Measurements from ENCODE around the gene TMEM259. TPM values are rescaled to one million over a fixed set of nuclear protein-coding genes. Genes with fewer than 3 reads are reported as not detected.

The TMEM259 gene
- total and polyA plus RNA-seq, 2 donors (not counting 1 experiment from before 2014, with no cell fraction given): 373 to 607 TPM

GRCh38 chr19:1037621-1038064 is 16.7 kb upstream of the TMEM259 start:
- ATAC-seq (ENCODE audit: low read depth): peak; percentile 0
- WGBS (ENCODE audit: insufficient coverage): 19% methylated on average over 15 of the region's 22 CpGs
- peak overlapping the region; percentile 81 to 92 for H3K27ac ChIP-seq (ENCODE audit: low read length in 2 of 2)
- peak overlapping the region; percentile 92 for H3K4me2 ChIP-seq (replicated peaks; ENCODE audit: low read depth, low read length, poor library complexity, severe bottlenecking)
- no peak for DNase-seq
- TF ChIP-seq CTCF (IDR thresholded peaks at IDR 0.05) (no peak), EZH2 (IDR thresholded peaks at IDR 0.05; ENCODE audit: borderline replicate concordance, insufficient read depth, low read depth, low read length, poor library complexity, severe bottlenecking) (no peak)
- no peaks in the 10 kb centered on the region for H3K27me3 ChIP-seq (replicated peaks in 1 of 4; ENCODE audit: control extremely low read depth in 1 of 4, control insufficient read depth in 3 of 4, insufficient read depth in 4 of 4, low read length in 3 of 4)
- no peak overlapping the region for H2AFZ ChIP-seq (ENCODE audit: insufficient read depth, low read depth, low read length, poor library complexity, severe bottlenecking)
- no peaks in the 10 kb centered on the region for H3K27me3 Mint-ChIP-seq
- peaks cover 39 to 66% of the 10 kb centered on the region in 2 donors for H3K4me1 ChIP-seq (ENCODE audit: control insufficient read depth in 2 of 2, insufficient read depth in 2 of 2, low read length in 2 of 2)
- peak overlapping the region in 3 of 5 experiments; percentile 32 to 44 (median 33) for H3K4me3 ChIP-seq (ENCODE audit: control extremely low read depth in 1 of 5, extremely low read depth in 1 of 5, insufficient read depth in 1 of 5, low read depth in 2 of 5, low read length in 4 of 5)
- ChIA-PET CTCF (interaction anchor here (0.6 to 4.5 kb wide), 12 partner anchors 9 to 207 kb away, joined by 3 to 35 read pairs (median 4); partner anchors contain the start of genes ARHGAP45, CNN2, GPX4 and RNU6-2), POLR2A (interaction anchor here (0.5 to 6.8 kb wide), 12 partner anchors 10 to 628 kb away, joined by 3 to 91 read pairs (median 4); partner anchors contain the start of genes ARHGAP45, CNN2, RNU6-2 and TMEM259)
- peak overlapping the region; percentile 99 for H3K27ac Mint-ChIP-seq
- peaks cover 0 to 41% of the 10 kb centered on the region in 2 experiments for H3K36me3 ChIP-seq (replicated peaks in 1 of 2; ENCODE audit: control extremely low read depth in 1 of 2, control insufficient read depth in 1 of 2, extremely low read depth in 1 of 2, insufficient read depth in 2 of 2, low read length in 1 of 2)
- H4K20me1 ChIP-seq (ENCODE audit: control insufficient read depth, insufficient read depth, low read length, poor library complexity, severe bottlenecking): peaks cover 51% of the 10 kb centered on the region
- H3K9ac ChIP-seq (ENCODE audit: low read length): peak overlapping the region; percentile 5
- intact Hi-C loops (cut with micrococcal nuclease): loop anchor here (2.0 kb wide), 3 partner anchors 31 to 57 kb away; partner anchors contain the start of gene POLR2E
- no peaks in the 10 kb centered on the region for H3K9me3 Mint-ChIP-seq (ENCODE audit: insufficient read depth)
- peaks cover 51% of the 10 kb centered on the region for H3K4me1 Mint-ChIP-seq
- H3K9me3 ChIP-seq (ENCODE audit: control extremely low read depth in 1 of 3, control insufficient read depth in 2 of 3, insufficient read depth in 1 of 3, low read length in 2 of 3): no peaks in the 10 kb centered on the region
- H3K4me3 Mint-ChIP-seq: peak overlapping the region; percentile 87
- H3K79me2 ChIP-seq (ENCODE audit: control insufficient read depth, insufficient read depth, low read length): peaks cover 35% of the 10 kb centered on the region

GRCh38 chr19:1035998-1036621 is 15.2 kb upstream of the TMEM259 start:
- Histone ChIP-seq H3K4me3 (ENCODE audit: control extremely low read depth in 1 of 5, extremely low read depth in 1 of 5, insufficient read depth in 1 of 5, low read depth in 2 of 5, low read length in 4 of 5) (no peak overlapping the region), H3K27ac (ENCODE audit: low read length in 2 of 2) (no peak overlapping the region), H3K9me3 (ENCODE audit: control extremely low read depth in 1 of 3, control insufficient read depth in 2 of 3, insufficient read depth in 1 of 3, low read length in 2 of 3) (no peaks in the 10 kb centered on the region), H3K36me3 (replicated peaks in 1 of 2; ENCODE audit: control extremely low read depth in 1 of 2, control insufficient read depth in 1 of 2, extremely low read depth in 1 of 2, insufficient read depth in 2 of 2, low read length in 1 of 2) (peaks cover 0 to 42% of the 10 kb centered on the region in 2 experiments), H3K4me1 (ENCODE audit: control insufficient read depth in 2 of 2, insufficient read depth in 2 of 2, low read length in 2 of 2) (peaks cover 30 to 55% of the 10 kb centered on the region in 2 donors), H4K20me1 (ENCODE audit: control insufficient read depth, insufficient read depth, low read length, poor library complexity, severe bottlenecking) (peaks cover 50% of the 10 kb centered on the region), H3K4me2 (replicated peaks; ENCODE audit: low read depth, low read length, poor library complexity, severe bottlenecking) (peak overlapping the region; percentile 17), H2AFZ (ENCODE audit: insufficient read depth, low read depth, low read length, poor library complexity, severe bottlenecking) (no peak overlapping the region), H3K27me3 (replicated peaks in 1 of 4; ENCODE audit: control extremely low read depth in 1 of 4, control insufficient read depth in 3 of 4, insufficient read depth in 4 of 4, low read length in 3 of 4) (no peaks in the 10 kb centered on the region), H3K79me2 (ENCODE audit: control insufficient read depth, insufficient read depth, low read length) (peaks cover 28% of the 10 kb centered on the region), H3K9ac (ENCODE audit: low read length) (no peak overlapping the region)
- ATAC-seq (ENCODE audit: low read depth): no peak
- Mint-ChIP-seq H3K27me3 (no peaks in the 10 kb centered on the region), H3K27ac (peak overlapping the region; percentile 99), H3K4me3 (no peak overlapping the region), H3K9me3 (ENCODE audit: insufficient read depth) (no peaks in the 10 kb centered on the region), H3K4me1 (peaks cover 49% of the 10 kb centered on the region)
- WGBS (ENCODE audit: insufficient coverage): 80% methylated on average over 28 of the region's 29 CpGs
- TF ChIP-seq CTCF (IDR thresholded peaks at IDR 0.05) (no peak), EZH2 (IDR thresholded peaks at IDR 0.05; ENCODE audit: borderline replicate concordance, insufficient read depth, low read depth, low read length, poor library complexity, severe bottlenecking) (no peak)
- CTCF ChIA-PET: interaction anchor here (1.2 to 4.5 kb wide), 4 partner anchors 9 to 30 kb away, joined by 4 to 35 read pairs (median 18); partner anchors contain the start of genes ARHGAP45, CNN2 and RNU6-2
- POLR2A ChIA-PET: interaction anchor here (1.6 to 6.8 kb wide), 3 partner anchors 8 to 52 kb away, joined by 4 to 91 read pairs (median 11); partner anchors contain the start of gene CNN2
- DNase-seq: no peak
- intact Hi-C loops (cut with micrococcal nuclease): no loop called here
